HG02798 (cell line): ENCODE measurements around the gene GPR137.
A peak's percentile ranks its signal among the peaks of the same experiment; 100 is the strongest.
"Not testable (repeated sequence)": the region's sequence is repeated elsewhere in the genome, so short reads cannot be mapped to it uniquely, and the experiment has no call there.

Experiments
- ATAC-seq: cut with Tn5 transposase; IDR thresholded peaks from one replicate; pipeline ENCODE4 v1.9.1; 2021; ENCODE audit warnings: mild to moderate bottlenecking; ENCODE audit not compliant: unreplicated experiment, poor library complexity

Gene GPR137

GRCh38 chr11:64316672-64317324 is 31.1 kb downstream of the GPR137 start:
- no peak for ATAC-seq

GRCh38 chr11:64317325-64317960 is 31.8 kb downstream of the GPR137 start, which contains the start of gene TRMT112:
Gene TRMT112 (minus strand): TSS chr11:64317559. CDS start chr11:64317526, 33 bp downstream.
- ATAC-seq, result peak; percentile 71

- peak; percentile 84 for ATAC-seq
Observed at GRCh38 chr11:64317961-64318765, 32.5 kb downstream of the GPR137 start, which contains the start of gene PRDX5. Gene PRDX5 (plus strand): TSS chr11:64318121. CDS start chr11:64318216, 95 bp downstream.

GRCh38 chr11:64318766-64319761 is 33.4 kb downstream of the GPR137 start:
- no peak for ATAC-seq

- ATAC-seq, result no peak
Observed at GRCh38 chr11:64320556-64320955, 34.9 kb downstream of the GPR137 start.

DNA sequence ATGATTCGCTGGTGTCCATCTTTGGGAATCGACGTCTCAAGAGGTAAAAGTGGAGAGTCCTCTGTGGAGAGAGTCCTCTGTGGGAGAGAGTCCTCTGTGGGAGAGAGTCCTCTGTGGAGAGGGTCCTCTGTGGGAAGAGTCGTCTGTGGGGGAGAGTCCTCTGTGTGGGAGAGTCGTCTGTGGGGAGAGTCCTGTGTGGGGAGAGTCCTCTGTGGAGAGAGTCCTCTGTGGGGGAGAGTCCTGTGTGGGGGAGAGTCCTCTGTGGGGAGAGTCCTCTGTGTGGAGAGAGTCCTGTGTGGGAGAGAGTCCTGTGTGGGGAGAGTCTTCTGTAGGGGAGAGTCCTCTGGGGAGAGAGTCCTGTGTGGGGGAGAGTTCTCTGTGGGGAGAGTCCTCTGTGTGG is 35.4 kb downstream of the GPR137 start:
- ATAC-seq, result no peak

DNA sequence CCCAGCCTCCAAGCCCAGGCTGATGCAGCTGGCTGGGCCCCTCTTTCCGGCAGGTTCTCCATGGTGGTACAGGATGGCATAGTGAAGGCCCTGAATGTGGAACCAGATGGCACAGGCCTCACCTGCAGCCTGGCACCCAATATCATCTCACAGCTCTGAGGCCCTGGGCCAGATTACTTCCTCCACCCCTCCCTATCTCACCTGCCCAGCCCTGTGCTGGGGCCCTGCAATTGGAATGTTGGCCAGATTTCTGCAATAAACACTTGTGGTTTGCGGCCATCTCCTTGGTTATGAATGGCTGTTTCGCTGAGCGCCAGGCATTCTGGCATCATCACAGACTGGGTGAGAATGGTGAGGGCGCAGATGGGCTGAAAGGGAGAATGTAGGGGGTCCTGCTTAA is 35.9 kb downstream of the GPR137 start:
- ATAC-seq, result no peak

- no peak for ATAC-seq
Observed at GRCh38 chr11:64322925-64323260, 37.2 kb downstream of the GPR137 start.

DNA sequence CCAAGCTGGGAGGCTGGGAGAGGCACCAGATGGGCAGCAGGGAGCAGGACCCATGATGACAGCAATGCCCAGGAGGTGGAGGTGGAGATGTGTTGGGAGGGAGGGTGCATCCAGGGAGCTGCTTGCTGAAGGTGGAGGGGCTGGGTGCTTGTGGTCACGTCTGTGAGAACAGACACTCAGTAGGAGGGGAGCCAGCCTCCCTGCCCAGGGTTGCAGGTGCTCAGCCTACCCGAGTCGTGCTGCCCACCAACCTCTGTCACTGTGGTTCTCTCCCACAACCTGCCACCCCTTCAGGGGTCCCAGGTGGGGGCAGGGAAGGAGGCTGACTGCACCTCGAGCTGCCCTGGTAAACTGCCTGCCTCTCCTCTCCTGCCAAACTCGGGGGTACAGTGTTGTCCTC is 37.7 kb downstream of the GPR137 start:
- no peak for ATAC-seq

- not testable (repeated sequence) for ATAC-seq
Observed at GRCh38 chr11:64323984-64324383, 38.3 kb downstream of the GPR137 start.

- no peak for ATAC-seq
Observed at GRCh38 chr11:64324692-64325469, 39.2 kb downstream of the GPR137 start.

- ATAC-seq, result no peak
Observed at GRCh38 chr11:64327375-64327774, 41.7 kb downstream of the GPR137 start.

GRCh38 chr11:64327993-64328392 is 42.3 kb downstream of the GPR137 start:
- no peak for ATAC-seq

GRCh38 chr11:64330888-64331287 is 45.2 kb downstream of the GPR137 start:
- ATAC-seq, result no peak

DNA sequence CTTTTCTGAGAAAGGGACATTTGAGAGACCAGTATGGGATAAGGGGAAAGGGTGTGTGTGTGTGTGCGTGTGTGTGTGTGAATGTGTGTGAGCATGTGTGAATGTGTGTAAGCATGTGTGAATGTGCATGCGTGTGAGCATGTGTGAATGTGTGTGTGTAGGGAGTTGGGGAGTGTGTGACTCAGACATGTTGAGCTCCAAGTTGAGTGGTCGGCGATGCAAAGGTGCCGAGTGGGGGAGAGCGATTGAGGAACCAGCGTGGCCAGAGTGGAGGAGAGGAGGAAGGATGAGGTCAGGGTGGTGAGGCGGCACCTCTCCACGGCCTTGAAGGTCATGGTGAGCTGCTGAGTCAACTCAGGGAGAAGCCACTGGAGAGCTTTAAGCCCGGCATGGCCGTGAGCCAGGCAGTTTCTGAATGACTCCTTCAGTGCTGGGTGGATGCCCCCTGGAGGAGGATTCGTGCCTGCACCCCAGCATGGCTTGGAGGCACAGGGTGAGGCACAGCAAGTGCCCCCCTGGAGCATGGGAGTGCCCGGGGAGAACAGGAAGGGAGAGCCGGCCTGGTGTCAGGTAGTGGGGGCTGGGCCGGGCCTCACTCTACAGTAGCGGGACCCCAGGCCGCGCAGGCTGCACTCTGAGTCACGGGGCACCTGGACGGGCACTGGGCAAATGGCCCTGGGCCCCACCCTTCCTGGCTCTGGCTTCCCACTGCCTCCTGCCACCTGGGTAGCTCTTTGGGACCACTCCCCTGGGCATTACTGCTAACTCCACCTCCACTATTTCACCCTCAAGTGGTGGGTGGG is 46.1 kb downstream of the GPR137 start:
- peak; percentile 62 for ATAC-seq

GRCh38 chr11:64333556-64333955 is 47.9 kb downstream of the GPR137 start:
- ATAC-seq, result no peak

GRCh38 chr11:64334764-64335735 is 49.4 kb downstream of the GPR137 start:
- ATAC-seq, result peak; percentile 67
